HepG2 (cell line): Measurements from ENCODE around the gene SSBP1. TPM values are rescaled to one million over a fixed set of nuclear protein-coding genes. Genes with fewer than 3 reads are reported as not detected.
A peak's percentile ranks its signal among the peaks of the same experiment; 100 is the strongest.

Source experiments
- ATAC-seq: fragments of 200-7000 bp; cut with Tn5 transposase; 3 replicates; pipeline ENCODE4 v1.9.1; 2020; ENCODE audit warnings: mild to moderate bottlenecking, moderate library complexity
- BruUV-seq: library from RNA; stranded (reverse); fragments of 400-500 nt; replicated peaks from 2 replicates; lab custom pipeline; 2021; lab: Mats Ljungman, UMichigan
- CTCF ChIA-PET: fragments of 300-600 bp; formaldehyde crosslinking; extraction: SDS; loops from one replicate; lab custom pipeline; 2021; ENCODE audit warnings: low total read pairs, inconsistent platforms, low intra/inter-chr PET ratio; lab: Yijun Ruan, JAX
- POLR2A ChIA-PET: fragments of 350-600 bp; sonication (Branson Sonifier 250); formaldehyde crosslinking; loops from one replicate; lab custom pipeline; 2020; ENCODE audit warnings: antibody characterized with exemption, inconsistent platforms; lab: Yijun Ruan, JAX
- DNase-seq: peaks from one replicate; pipeline ENCODE4 v3.0.0-alpha.2; 2015; ENCODE audit warnings: low spot score
- FAIRE-seq: peaks from 3 replicates; lab custom pipeline; 2011; peaks lifted over from hg19 to GRCh38; lab: Jason Lieb, UNC
- H2AFZ ChIP-seq: one replicate; pipeline ENCODE4 v1.6.1; 2011; ENCODE audit warnings: low read length, inconsistent platforms
- H3K27ac ChIP-seq: fragments of 300-600 bp; 3 replicates; pipeline ENCODE4 v1.8.0; 2011; ENCODE audit warnings: mixed run types, mild to moderate bottlenecking, mixed read lengths, low read length, inconsistent platforms; ENCODE audit not compliant: insufficient read depth; ENCODE audit errors: extremely low read length
- H3K27me3 ChIP-seq, 2 experiments: fragments of 200-600 bp in 1 of 2; 2 replicates in 1 of 2; 3 replicates in 1 of 2; pipeline versions ENCODE4 v1.6.0 to v1.8.0; 2011; ENCODE audit warnings: low read length in 2 of 2, mild to moderate bottlenecking in 2 of 2, moderate library complexity in 2 of 2, inconsistent platforms in 1 of 2; ENCODE audit not compliant: insufficient read depth in 2 of 2, control insufficient read depth in 1 of 2
- H3K36me3 ChIP-seq, 2 experiments: fragments of 200-600 bp in 1 of 2; replicated peaks in 1 of 2; 2 replicates in 1 of 2; 3 replicates in 1 of 2; pipeline versions ENCODE4 v1.5.1 to v1.8.0; 2011; ENCODE audit warnings: low read length in 2 of 2, inconsistent platforms in 1 of 2; ENCODE audit not compliant: insufficient read depth in 2 of 2, control insufficient read depth in 1 of 2
- H3K4me1 ChIP-seq: 2 replicates; pipeline ENCODE4 v1.5.1; 2012; ENCODE audit warnings: low read length, inconsistent platforms; ENCODE audit not compliant: insufficient read depth
- H3K4me2 ChIP-seq: 2 replicates; pipeline ENCODE4 v1.6.0; 2011; ENCODE audit warnings: low read depth, low read length, inconsistent platforms
- H3K4me3 ChIP-seq, 3 experiments: fragments of 200-600 bp in 1 of 3; sonication (generic), shearing (Covaris generic) in 1 of 3; replicated peaks in 1 of 3; 2 replicates each; pipeline ENCODE4 v1.5.1; 2011 to 2016; ENCODE audit warnings: low read length in 3 of 3, inconsistent platforms in 2 of 3, low read depth in 2 of 3, mild to moderate bottlenecking in 2 of 3, control low read depth in 1 of 3, mixed read lengths in 1 of 3; ENCODE audit not compliant: insufficient read depth in 1 of 3
- H3K79me2 ChIP-seq: one replicate; pipeline ENCODE4 v1.6.1; 2011; ENCODE audit warnings: low read length, inconsistent platforms; ENCODE audit not compliant: insufficient read depth
- H3K9ac ChIP-seq: 2 replicates; pipeline ENCODE4 v1.6.0; 2011; ENCODE audit warnings: mild to moderate bottlenecking, low read depth, low read length, inconsistent platforms; ENCODE audit not compliant: insufficient read depth
- H3K9me3 ChIP-seq: 2 replicates; pipeline ENCODE4 v1.5.1; 2012; ENCODE audit warnings: mild to moderate bottlenecking, low read length
- H4K20me1 ChIP-seq: 2 replicates; pipeline ENCODE4 v1.6.0; 2011; ENCODE audit warnings: inconsistent platforms, mild to moderate bottlenecking, low read length, moderate library complexity; ENCODE audit not compliant: insufficient read depth
- ATF7 ChIP-seq, 2 experiments: fragments of 450-650 bp in 1 of 2; sonication (generic) in 1 of 2; formaldehyde crosslinking in 1 of 2; IDR thresholded peaks; 2 replicates each; pipeline versions ENCODE4 v1.4.0 to v1.6.1; 2016 to 2020; ENCODE audit warnings: antibody characterized with exemption in 1 of 2, mild to moderate bottlenecking in 1 of 2, missing genetic modification reagents in 1 of 2
- BATF2 ChIP-seq: sonication (generic); formaldehyde crosslinking; IDR thresholded peaks from 2 replicates; pipeline ENCODE4 v1.8.0; 2022; ENCODE audit warnings: mild to moderate bottlenecking, missing genetic modification reagents, moderate library complexity
- FOSL1 ChIP-seq: sonication (generic); formaldehyde crosslinking; IDR thresholded peaks from 2 replicates; pipeline ENCODE4 v1.9.0; 2021; ENCODE audit warnings: missing genetic modification reagents, borderline replicate concordance
- JARID2 ChIP-seq: sonication (generic); formaldehyde crosslinking; IDR thresholded peaks from 2 replicates; pipeline ENCODE4 v1.8.1; 2023; ENCODE audit warnings: missing genetic modification reagents, inconsistent platforms; ENCODE audit not compliant: insufficient replicate concordance
- NFIB ChIP-seq: sonication (generic); formaldehyde crosslinking; IDR thresholded peaks from 2 replicates; pipeline ENCODE4 v1.9.0; 2021; ENCODE audit warnings: missing genetic modification reagents, mild to moderate bottlenecking, borderline replicate concordance
- PRDM4 ChIP-seq: sonication (generic); formaldehyde crosslinking; IDR thresholded peaks from 2 replicates; pipeline ENCODE4 v1.9.0; 2021; ENCODE audit warnings: missing genetic modification reagents, borderline replicate concordance
- SMC3 ChIP-seq: IDR thresholded peaks from 2 replicates; pipeline ENCODE4 v1.6.1; 2011; ENCODE audit warnings: low read length, improper control_type of control experiment
- SRSF1 ChIP-seq: fragments of 200-400 bp; formaldehyde crosslinking; optimal IDR thresholded peaks from 2 replicates; pipeline ENCODE3; 2017; ENCODE audit warnings: mild to moderate bottlenecking, low read depth, low read length, moderate library complexity
- STAG1 ChIP-seq: sonication (generic); formaldehyde crosslinking; IDR thresholded peaks from 2 replicates; pipeline ENCODE4 v1.4.0; 2020; ENCODE audit warnings: missing genetic modification reagents
- TRAFD1 ChIP-seq: sonication (generic); formaldehyde crosslinking; IDR thresholded peaks from 2 replicates; pipeline ENCODE4 v1.5.1; 2020; ENCODE audit warnings: missing genetic modification reagents, mild to moderate bottlenecking, borderline replicate concordance
- ZNF451 ChIP-seq: sonication (generic); formaldehyde crosslinking; IDR thresholded peaks from 2 replicates; pipeline ENCODE4 v1.5.0; 2020; ENCODE audit warnings: mild to moderate bottlenecking, missing genetic modification reagents
- ZNF713 ChIP-seq: sonication (generic); formaldehyde crosslinking; IDR thresholded peaks from 2 replicates; pipeline ENCODE4 v1.4.0; 2020; ENCODE audit warnings: mild to moderate bottlenecking, missing genetic modification reagents
- WGBS: methylation state at CpG from one replicate; pipeline ENCODE4 v1.1.6; 2017; ENCODE audit warnings: low lambda C conversion rate; 5-methylcytosine and 5-hydroxymethylcytosine counted together
- in situ Hi-C: cut with HindIII; loops from 2 replicates; pipeline ENCODE4 v1.10.0; 2017; ENCODE audit warnings: low pct_unique_long_range_greater_than_20kb; ENCODE audit not compliant: extremely low pct_ligation_motif_present
- intact Hi-C: fragments of 100-400 bp; cut with micrococcal nuclease; formaldehyde crosslinking; loops from one replicate; pipeline ENCODE4 v1.10.0; 2022; ENCODE audit not compliant: unreplicated experiment
- polyA plus RNA-seq, 8 experiments: library from polyadenylated mRNA; depleted of rRNA in 3 of 8; stranded (reverse) in 7 of 8; unstranded in 1 of 8; fragments of >200 nt; fragmentation: Illumina TruSeq in 4 of 8; extraction: Trizol in 4 of 8; gene quantifications; 2 replicates each; pipeline versions ENCODE4 v1.2.1 to v1.2.3, GENCODE V29; 2011 to 2016; ENCODE audit warnings: low read depth in 4 of 8, missing spikeins in 1 of 8, mixed read lengths in 1 of 8; ENCODE audit not compliant: insufficient read depth in 1 of 8
- total RNA-seq, 5 experiments: library from RNA; depleted of rRNA; stranded (reverse); fragments of >200 nt; fragmentation: Illumina TruSeq; extraction: Trizol; gene quantifications; 2 replicates each; pipeline ENCODE4 v1.2.3, GENCODE V29; 2016; ENCODE audit warnings: low read depth in 1 of 5

The SSBP1 gene
- total and polyA plus RNA-seq, 2 of the 13 experiments (the other 11 are each of a cell fraction or from before 2014, with no cell fraction given): 64.4 to 254 TPM

GRCh38 chr7:141710301-141710700, 27.9 kb upstream of the SSBP1 start:
- no peak for ATAC-seq
- FAIRE-seq: no peak
- no peak overlapping the region for H3K9ac ChIP-seq
- TF ChIP-seq SMC3: peak; percentile 21; the same call in 1 of the 2 replicates
- no peak for TF ChIP-seq FOSL1 (CRISPR knock-in tag)
- TF ChIP-seq JARID2: no peak
- TF ChIP-seq SRSF1: no peak
- no peak for TF ChIP-seq NFIB (CRISPR knock-in tag)
- 0 out of 2 replicates have a peak, but pooled peaks have one; percentile 17 for TF ChIP-seq STAG1 (CRISPR knock-in tag)
- H3K36me3 ChIP-seq: no peaks in the 10 kb centered on the region
- no peak for DNase-seq
- H2AFZ ChIP-seq: no peak overlapping the region
- H3K4me3 ChIP-seq: no peak overlapping the region
- 0% methylated on average over 1 of the region's 1 CpG for WGBS
- no peaks in the 10 kb centered on the region for H4K20me1 ChIP-seq
- intact Hi-C loops: loop anchor here (1.0 kb wide), 1 partner anchor 56 kb away; no protein-coding TSS in a partner anchor
- peaks cover 10% of the 10 kb centered on the region for H3K4me1 ChIP-seq
- peaks cover 0 to 3% of the 10 kb centered on the region in 2 experiments; a peak in 2 of 5 replicates for H3K27me3 ChIP-seq
- in situ Hi-C loops: no loop called here
- no TSS peak for BruUV-seq
- ChIA-PET CTCF (interaction anchor here (0.7 kb wide), 1 partner anchor 56 kb away, joined by 3 read pairs; no protein-coding TSS in a partner anchor), POLR2A (no interaction called here)
- H3K79me2 ChIP-seq: no peaks in the 10 kb centered on the region
- H3K27ac ChIP-seq: no peak overlapping the region
- H3K9me3 ChIP-seq: no peaks in the 10 kb centered on the region
- no peak overlapping the region for H3K4me2 ChIP-seq

DNA sequence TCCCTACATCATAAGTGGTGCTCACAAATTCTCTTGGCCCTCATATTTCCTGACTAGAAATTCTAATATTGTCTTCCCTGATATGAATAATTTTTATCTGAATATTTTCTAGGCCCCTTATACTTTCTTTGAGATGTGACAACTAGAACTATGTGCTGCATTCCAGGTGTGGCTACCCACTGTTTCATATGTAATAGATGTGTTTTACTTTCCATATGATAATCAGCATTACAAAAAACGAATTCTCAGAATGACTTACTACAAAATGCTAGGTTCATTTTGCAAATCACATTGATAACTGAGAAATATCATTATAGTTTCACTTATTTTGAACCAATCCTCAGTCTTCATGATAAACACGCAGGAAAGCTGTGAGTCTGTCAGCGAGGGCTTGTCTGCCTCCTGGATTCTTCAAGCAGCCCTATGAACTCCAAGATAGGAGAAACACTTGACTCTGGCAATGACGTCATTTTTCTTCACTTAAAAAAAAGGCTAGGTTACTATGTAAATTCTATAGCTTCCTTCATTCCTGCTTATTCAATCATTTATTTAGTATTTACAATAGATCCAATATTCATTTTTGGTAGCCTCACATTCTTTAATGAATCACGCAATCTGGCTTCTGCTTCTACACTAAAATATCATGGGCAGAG, 25.4 kb upstream of the SSBP1 start:
- no peak overlapping the region for H3K4me3 ChIP-seq
- DNase-seq: no peak
- no peaks in the 10 kb centered on the region for H3K79me2 ChIP-seq
- ChIA-PET POLR2A (no interaction called here), CTCF (no interaction called here)
- ATAC-seq: no peak
- no peaks in the 10 kb centered on the region; a peak in 1 of 5 replicates for H3K27me3 ChIP-seq
- FAIRE-seq: no peak
- in situ Hi-C loops: no loop called here
- H3K9me3 ChIP-seq: no peaks in the 10 kb centered on the region
- no peaks in the 10 kb centered on the region for H3K36me3 ChIP-seq
- H3K4me1 ChIP-seq: peaks cover 14% of the 10 kb centered on the region
- 51% methylated on average over 5 of the region's 5 CpGs for WGBS
- no peak overlapping the region for H3K9ac ChIP-seq
- H3K27ac ChIP-seq: no peak overlapping the region
- H4K20me1 ChIP-seq: no peaks in the 10 kb centered on the region
- H3K4me2 ChIP-seq: no peak overlapping the region
- intact Hi-C loops: no loop called here
- BruUV-seq: no TSS peak
- no peak overlapping the region for H2AFZ ChIP-seq
- TF ChIP-seq ATF7 (IDR thresholded peaks at IDR 0.05) (peak; percentile 98), ATF7 (CRISPR knock-in tag; IDR thresholded peaks at IDR 0.05) (no peak), ZNF451 (CRISPR knock-in tag) (no peak), TRAFD1 (CRISPR knock-in tag) (no peak), BATF2 (CRISPR knock-in tag) (no peak), PRDM4 (CRISPR knock-in tag) (no peak), ZNF713 (CRISPR knock-in tag) (no peak)
